Transverse colon (tissue), 4 donors: ENCODE results near the gene TRMT1. TPM values are rescaled to one million over a fixed set of nuclear protein-coding genes. Genes with fewer than 3 reads are reported as not detected.
A peak's percentile ranks its signal among the peaks of the same experiment; 100 is the strongest.

Experiments used
- DNase-seq: peaks from one replicate; pipeline ENCODE4 v3.0.0-alpha.2; 2019
- H3K27ac ChIP-seq, 4 donors: fragments of 200-600 bp; sonication (generic); 2 replicates each; pipeline ENCODE4 v1.5.1; 2016 to 2018; ENCODE audit warnings: inconsistent platforms in 4 of 4
- H3K27me3 ChIP-seq: fragments of 200-600 bp; sonication (generic); 2 replicates; pipeline ENCODE4 v1.5.1; 2017; ENCODE audit warnings: inconsistent platforms
- H3K36me3 ChIP-seq, 4 donors: fragments of 200-600 bp; sonication (generic); 2 replicates each; pipeline ENCODE4 v1.5.1; 2017 to 2019; ENCODE audit warnings: inconsistent platforms in 4 of 4
- H3K4me1 ChIP-seq, 4 donors: fragments of 200-600 bp; sonication (generic); 2 replicates each; pipeline ENCODE4 v1.5.1; 2017 to 2020; ENCODE audit warnings: inconsistent platforms in 4 of 4
- H3K4me3 ChIP-seq, 4 donors: fragments of 200-600 bp; sonication (generic); 1 replicate in 1 of 4; 2 replicates in 3 of 4; pipeline versions ENCODE4 v1.5.1 to v1.6.1; 2017 to 2019; ENCODE audit warnings: inconsistent platforms in 4 of 4
- H3K9me3 ChIP-seq, 2 donors: fragments of 200-600 bp; sonication (generic); 2 replicates each; pipeline ENCODE4 v1.5.1; 2017 to 2019; ENCODE audit warnings: inconsistent platforms in 2 of 2
- EP300 ChIP-seq: sonication (generic); formaldehyde crosslinking; IDR thresholded peaks from one replicate; pipeline ENCODE4 v1.6.1; 2017; ENCODE audit warnings: antibody characterized with exemption, low read depth
- POLR2A ChIP-seq: fragments of 450-650 bp; IDR thresholded peaks from one replicate; pipeline ENCODE4 v1.6.1; 2016; ENCODE audit warnings: antibody characterized with exemption, mild to moderate bottlenecking, moderate library complexity
- POLR2AphosphoS5 ChIP-seq, 3 donors: sonication (generic); formaldehyde crosslinking; IDR thresholded peaks; one replicate each; pipeline ENCODE4 v1.6.1; 2016; ENCODE audit warnings: antibody characterized with exemption in 3 of 3
- WGBS, 2 donors: methylation state at CpG; one replicate each; pipeline ENCODE4 v1.1.5; 2018; ENCODE audit warnings: low coverage in 1 of 2; 5-methylcytosine and 5-hydroxymethylcytosine counted together
- in situ Hi-C, 4 donors: fragments of 200-750 bp; cut with MboI; loops; one replicate each; pipeline versions ENCODE4 v1.15.0 to v1.15.1; 2017; ENCODE audit warnings: low sequenced_read_pairs in 3 of 4, low pct_ligation_motif_present in 1 of 4, low pct_unique_long_range_greater_than_20kb in 1 of 4
- intact Hi-C: fragments of 100-400 bp; cut with DNase I; formaldehyde crosslinking; loops from one replicate; pipeline ENCODE4 v1.15.1; 2023; ENCODE audit warnings: low total_unique reads
- total RNA-seq, 4 donors: library from RNA; depleted of rRNA; stranded (reverse); fragments of >200 nt; gene quantifications; one replicate each; pipeline ENCODE4 v1.1.0, GENCODE V29; 2016
- TF ChIP-seq, protein P1 (sequence below), 5 experiments: fragments of 200-600 bp in 3 of 5; fragments of 450-650 bp in 2 of 5; sonication (generic) in 3 of 5; IDR thresholded peaks; 1 replicate in 2 of 5; 2 replicates in 3 of 5; pipeline ENCODE4 v1.5.1; 2016 to 2017; ENCODE audit warnings: antibody characterized with exemption in 5 of 5, inconsistent platforms in 3 of 5, mild to moderate bottlenecking in 2 of 5, moderate library complexity in 1 of 5

The TRMT1 gene
- total RNA-seq, 4 donors from 2014 or later = 26.6 to 199 (median 60.7) TPM

DNA sequence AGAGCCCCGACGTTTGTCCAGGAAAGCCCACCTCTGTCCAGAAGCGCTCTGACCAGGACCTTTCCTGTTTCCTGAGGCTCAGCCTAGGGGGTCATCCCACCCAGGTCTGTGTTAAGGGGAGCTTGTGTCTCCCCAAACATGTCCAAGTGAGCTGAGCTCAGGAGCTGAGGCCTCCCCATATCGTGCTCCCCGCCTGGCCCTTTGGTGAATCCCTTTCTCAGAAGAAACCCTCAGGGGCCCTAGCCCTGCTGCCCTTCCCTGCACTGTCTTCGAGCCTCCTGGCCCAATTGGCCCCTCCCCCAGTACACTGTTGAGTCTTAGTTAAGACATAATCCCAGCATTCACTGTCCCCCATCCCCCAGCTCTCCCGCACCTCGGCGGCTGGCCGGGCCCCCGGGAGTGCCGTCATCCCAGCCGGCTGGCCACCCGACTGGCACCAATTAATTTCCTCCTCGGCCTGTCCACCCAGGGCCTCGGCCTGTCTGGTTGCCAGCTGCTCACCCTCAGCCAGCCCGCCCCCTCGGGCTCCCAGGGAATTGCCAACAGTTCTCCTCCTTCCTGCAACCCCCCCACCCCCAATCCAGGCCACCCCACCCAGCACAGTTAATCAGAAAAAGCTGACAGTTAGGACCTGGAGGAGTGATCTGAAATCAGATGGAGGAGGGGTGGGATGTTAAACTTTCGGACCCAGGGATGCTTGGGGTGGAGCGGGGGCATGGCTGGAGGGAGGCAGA is 47.2 kb upstream of the TRMT1 start:
- Histone ChIP-seq H3K9me3 (no peaks in the 10 kb centered on the region), H3K27me3 (no peaks in the 10 kb centered on the region), H3K4me3 (peak overlapping the region in 3 of 4 donors; percentile 20 to 46 (median 29)), H3K36me3 (no peaks in the 10 kb centered on the region), H3K27ac (peak overlapping the region; percentile 95 to 98 (median 97)), H3K4me1 (peaks cover 36 to 74% (median 61%) of the 10 kb centered on the region in 4 donors)
- DNase-seq = peak; percentile 80
- 15% methylated on average over 19 of the region's 20 CpGs; no CpG with 5 or more reads in 1 of the 2 donors for WGBS, 2 donors
- in situ Hi-C loops = no loop called here
- TF ChIP-seq POLR2AphosphoS5 (IDR thresholded peaks at IDR 0.05) = peak in 2 of 3 donors; percentile 42 to 47
- no peak for TF ChIP-seq POLR2A
- intact Hi-C loops = no loop called here

DNA sequence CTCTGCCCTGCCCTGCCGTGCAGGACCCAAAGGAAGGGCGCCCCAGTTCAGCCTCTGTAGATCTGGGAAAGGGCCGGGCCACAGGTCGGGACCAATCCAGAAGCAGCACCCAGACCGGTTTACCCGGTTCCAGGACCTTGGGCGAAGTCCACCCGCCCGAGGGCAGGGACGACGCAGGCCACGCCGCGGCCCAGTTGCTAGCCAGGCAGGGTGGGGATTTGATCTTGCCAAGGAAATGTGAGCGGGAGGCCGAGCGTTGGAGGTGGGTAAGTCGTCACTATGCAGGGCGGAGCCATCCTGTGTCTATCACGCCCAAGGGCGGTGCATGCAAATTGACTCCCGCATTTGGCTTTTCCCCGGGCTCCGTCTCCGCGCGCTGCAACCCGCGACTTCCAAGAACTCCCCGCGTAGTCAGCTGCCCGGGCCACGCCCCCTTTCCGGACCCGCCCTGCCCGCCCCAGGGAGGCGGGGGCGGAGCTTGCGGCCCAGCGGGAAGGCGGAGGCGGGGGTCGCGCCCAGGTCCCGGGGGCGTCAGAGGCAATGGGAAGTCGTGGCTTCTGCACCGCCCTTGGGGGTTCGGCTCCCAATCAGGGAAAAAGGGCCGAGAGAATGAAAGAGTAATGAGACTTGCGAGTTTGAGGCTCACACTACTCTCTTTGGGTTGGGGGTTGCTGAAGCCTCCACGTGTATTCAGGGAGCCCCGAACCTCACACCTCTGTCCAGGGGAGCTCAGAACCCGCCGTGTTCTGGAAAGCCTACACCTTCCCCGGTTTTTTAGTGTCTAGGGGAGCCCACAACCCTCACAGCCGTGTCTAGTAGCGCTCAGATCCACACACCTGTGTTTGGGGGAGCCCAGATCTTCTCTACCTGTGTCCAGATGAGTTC is 46.4 kb upstream of the TRMT1 start:
- Histone ChIP-seq H3K4me3 (peak overlapping the region; percentile 20 to 46 (median 26)), H3K27me3 (no peaks in the 10 kb centered on the region), H3K9me3 (no peaks in the 10 kb centered on the region), H3K4me1 (peaks cover 36 to 67% (median 57%) of the 10 kb centered on the region in 4 donors), H3K36me3 (no peaks in the 10 kb centered on the region), H3K27ac (peak overlapping the region; percentile 95 to 98 (median 97))
- intact Hi-C loops (no loop called here), in situ Hi-C loops (no loop called here)
- peak; percentile 99 for DNase-seq
- TF ChIP-seq, protein P1, sequence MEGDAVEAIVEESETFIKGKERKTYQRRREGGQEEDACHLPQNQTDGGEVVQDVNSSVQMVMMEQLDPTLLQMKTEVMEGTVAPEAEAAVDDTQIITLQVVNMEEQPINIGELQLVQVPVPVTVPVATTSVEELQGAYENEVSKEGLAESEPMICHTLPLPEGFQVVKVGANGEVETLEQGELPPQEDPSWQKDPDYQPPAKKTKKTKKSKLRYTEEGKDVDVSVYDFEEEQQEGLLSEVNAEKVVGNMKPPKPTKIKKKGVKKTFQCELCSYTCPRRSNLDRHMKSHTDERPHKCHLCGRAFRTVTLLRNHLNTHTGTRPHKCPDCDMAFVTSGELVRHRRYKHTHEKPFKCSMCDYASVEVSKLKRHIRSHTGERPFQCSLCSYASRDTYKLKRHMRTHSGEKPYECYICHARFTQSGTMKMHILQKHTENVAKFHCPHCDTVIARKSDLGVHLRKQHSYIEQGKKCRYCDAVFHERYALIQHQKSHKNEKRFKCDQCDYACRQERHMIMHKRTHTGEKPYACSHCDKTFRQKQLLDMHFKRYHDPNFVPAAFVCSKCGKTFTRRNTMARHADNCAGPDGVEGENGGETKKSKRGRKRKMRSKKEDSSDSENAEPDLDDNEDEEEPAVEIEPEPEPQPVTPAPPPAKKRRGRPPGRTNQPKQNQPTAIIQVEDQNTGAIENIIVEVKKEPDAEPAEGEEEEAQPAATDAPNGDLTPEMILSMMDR (IDR thresholded peaks at IDR 0.05) = no peak
- TF ChIP-seq POLR2A (peak; percentile 64), POLR2AphosphoS5 (IDR thresholded peaks at IDR 0.05) (peak; percentile 73 to 95 (median 91)), EP300 (peak; percentile 58)
- 3% methylated on average over 33 of the region's 58 CpGs; no CpG with 5 or more reads in 1 of the 2 donors for WGBS, 2 donors

DNA sequence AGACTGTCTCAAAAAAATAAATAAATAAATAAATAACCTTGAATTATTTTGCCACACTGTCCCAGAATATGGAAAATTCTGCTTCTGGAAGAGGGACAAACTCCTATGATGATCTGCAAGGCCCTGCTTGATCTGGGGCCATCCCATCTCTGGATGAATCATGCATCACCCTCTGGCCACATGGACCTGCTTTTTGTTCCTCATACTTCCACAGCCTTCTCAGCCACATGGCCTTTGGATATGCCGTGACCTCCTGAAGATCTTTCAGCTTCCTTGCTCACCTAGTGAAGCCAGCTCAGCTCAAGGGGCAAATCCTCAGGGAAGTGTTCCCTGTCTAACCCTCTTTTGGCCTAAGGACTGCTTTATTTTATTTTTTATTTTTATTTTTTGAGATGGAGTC is 44.0 kb upstream of the TRMT1 start:
- no peaks in the 10 kb centered on the region for H3K36me3 ChIP-seq
- no peak for TF ChIP-seq POLR2A
- peak in 1 of 3 donors; percentile 33 for TF ChIP-seq POLR2AphosphoS5 (IDR thresholded peaks at IDR 0.05)
- 71 to 94% methylated on average over 1 of the region's 1 CpG for WGBS, 2 donors
- peaks cover 31 to 61% (median 43%) of the 10 kb centered on the region in 4 donors for H3K4me1 ChIP-seq
- H3K27ac ChIP-seq = peak overlapping the region in 1 of 4 donors; percentile 97
- DNase-seq = no peak
- no peak overlapping the region for H3K4me3 ChIP-seq
- no peaks in the 10 kb centered on the region for H3K9me3 ChIP-seq
- H3K27me3 ChIP-seq = no peaks in the 10 kb centered on the region
- intact Hi-C loops (no loop called here), in situ Hi-C loops (no loop called here)

DNA sequence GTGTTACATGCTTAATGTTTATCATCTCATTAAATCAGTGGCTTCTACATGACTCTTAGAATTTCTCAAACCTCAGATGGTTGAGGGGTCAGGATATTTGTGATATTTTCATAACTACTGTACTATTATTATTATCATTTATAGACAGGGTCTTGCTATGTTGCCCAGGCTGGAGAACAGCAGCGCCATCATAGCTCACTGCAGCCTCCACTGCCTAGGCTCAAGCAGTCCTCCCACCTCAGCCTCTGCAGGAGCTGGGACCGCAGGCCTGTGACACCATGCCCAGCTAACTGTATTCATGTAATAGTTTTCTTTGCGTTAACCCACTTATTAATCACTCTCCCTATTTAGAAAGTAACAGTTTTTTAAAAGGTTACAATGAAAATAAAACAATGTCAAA is 43.2 kb upstream of the TRMT1 start:
- no peak for DNase-seq
- no peak overlapping the region for H3K27ac ChIP-seq
- WGBS, 2 donors = 97% methylated on average over 3 of the region's 3 CpGs; no CpG with 5 or more reads in 1 of the 2 donors
- H3K27me3 ChIP-seq = no peaks in the 10 kb centered on the region
- in situ Hi-C loops (no loop called here), intact Hi-C loops (loop anchor here (10.0 kb wide), 2 partner anchors 375 to 1355 kb away; partner anchors contain the start of gene DNAJB1)
- H3K4me1 ChIP-seq = peaks cover 24 to 61% (median 44%) of the 10 kb centered on the region in 4 donors
- TF ChIP-seq POLR2A (no peak), POLR2AphosphoS5 (IDR thresholded peaks at IDR 0.05) (peak in 1 of 3 donors; percentile 36), EP300 (no peak)
- TF ChIP-seq, protein P1 (IDR thresholded peaks at IDR 0.05) = no peak
- no peaks in the 10 kb centered on the region for H3K9me3 ChIP-seq
- no peak overlapping the region for H3K4me3 ChIP-seq
- H3K36me3 ChIP-seq = no peaks in the 10 kb centered on the region
